HG03135 (cell line): ENCODE measurements around the gene ITGA8.
"Not testable (repeated sequence)": the region's sequence is repeated elsewhere in the genome, so short reads cannot be mapped to it uniquely, and the experiment has no call there.

Source experiments
- ATAC-seq: cut with Tn5 transposase; IDR thresholded peaks from one replicate; pipeline ENCODE4 v1.9.1; 2021; ENCODE audit warnings: mild to moderate bottlenecking, moderate library complexity; ENCODE audit not compliant: unreplicated experiment

ITGA8 gene

GRCh38 chr10:15620836-15621515 is 98.7 kb downstream of the ITGA8 start:
- ATAC-seq = no peak

- ATAC-seq = no peak
Measured at GRCh38 chr10:15620337-15620736, 99.4 kb downstream of the ITGA8 start.

GRCh38 chr10:15609246-15609645 is 110.5 kb downstream of the ITGA8 start:
- no peak for ATAC-seq

GRCh38 chr10:15606377-15606776 is 113.3 kb downstream of the ITGA8 start:
- no peak for ATAC-seq

- ATAC-seq = no peak
Measured at GRCh38 chr10:15605740-15606369, 113.9 kb downstream of the ITGA8 start.

GRCh38 chr10:15603446-15604011 is 116.2 kb downstream of the ITGA8 start:
- no peak for ATAC-seq

- no peak for ATAC-seq
Measured at GRCh38 chr10:15601819-15602218, 117.9 kb downstream of the ITGA8 start.

- ATAC-seq = no peak
Measured at GRCh38 chr10:15595260-15595659, 124.5 kb downstream of the ITGA8 start.

GRCh38 chr10:15591937-15592336 is 127.8 kb downstream of the ITGA8 start:
- ATAC-seq = no peak

GRCh38 chr10:15591431-15591830 is 128.3 kb downstream of the ITGA8 start:
- ATAC-seq = no peak

- no peak for ATAC-seq
Measured at GRCh38 chr10:15588635-15589508, 130.8 kb downstream of the ITGA8 start.

GRCh38 chr10:15588151-15588550 is 131.6 kb downstream of the ITGA8 start:
- ATAC-seq = no peak

- ATAC-seq = no peak
Measured at GRCh38 chr10:15587271-15587670, 132.5 kb downstream of the ITGA8 start.

- peak; percentile 76 for ATAC-seq
Measured at GRCh38 chr10:15585303-15585715, 134.4 kb downstream of the ITGA8 start.

GRCh38 chr10:15582972-15583371 is 136.8 kb downstream of the ITGA8 start:
- not testable (repeated sequence) for ATAC-seq

- no peak for ATAC-seq
Measured at GRCh38 chr10:15579605-15580004, 140.1 kb downstream of the ITGA8 start.

GRCh38 chr10:15572531-15573045 is 147.1 kb downstream of the ITGA8 start:
- no peak for ATAC-seq

GRCh38 chr10:15571575-15571974 is 148.1 kb downstream of the ITGA8 start:
- no peak for ATAC-seq

GRCh38 chr10:15570738-15571339 is 148.9 kb downstream of the ITGA8 start:
- no peak for ATAC-seq

GRCh38 chr10:15567952-15568351 is 151.8 kb downstream of the ITGA8 start:
- no peak for ATAC-seq

GRCh38 chr10:15563246-15563645 is 156.5 kb downstream of the ITGA8 start:
- ATAC-seq = no peak
